Smooth muscle cell (in vitro differentiated cells): ENCODE results near the gene SPEF2. TPM values are rescaled to one million over a fixed set of nuclear protein-coding genes. Genes with fewer than 3 reads are reported as not detected.

ENCODE experiments used
- DNase-seq: peaks from one replicate; lab custom pipeline; 2025; ENCODE audit not compliant: unreplicated experiment; lab: John Stamatoyannopoulos, UW
- H2AFZ ChIP-seq: fragments of 200-600 bp; sonication (generic); 2 replicates; pipeline ENCODE4 v1.6.0; 2016; ENCODE audit warnings: antibody characterized with exemption, low read depth, mild to moderate bottlenecking
- H3F3A ChIP-seq: fragments of 200-600 bp; sonication (generic); 2 replicates; pipeline ENCODE4 v1.6.0; 2017; ENCODE audit warnings: antibody characterized with exemption, low read depth
- H3K27ac ChIP-seq: fragments of 200-600 bp; sonication (generic); 2 replicates; pipeline ENCODE4 v1.5.1; 2016; ENCODE audit warnings: low read depth, mild to moderate bottlenecking
- H3K27me3 ChIP-seq: fragments of 200-600 bp; sonication (generic); 2 replicates; pipeline ENCODE4 v1.6.1; 2016; ENCODE audit warnings: low read depth, mild to moderate bottlenecking
- H3K36me3 ChIP-seq: fragments of 200-600 bp; sonication (generic); 2 replicates; pipeline ENCODE4 v1.5.1; 2016; ENCODE audit warnings: low read depth
- H3K4me1 ChIP-seq: fragments of 200-600 bp; sonication (generic); 2 replicates; pipeline ENCODE4 v1.5.1; 2016; ENCODE audit warnings: low read depth
- H3K4me2 ChIP-seq: fragments of 200-600 bp; sonication (generic); 2 replicates; pipeline ENCODE4 v1.6.0; 2016; ENCODE audit warnings: mild to moderate bottlenecking
- H3K4me3 ChIP-seq: fragments of 200-600 bp; sonication (generic); 2 replicates; pipeline ENCODE4 v1.5.1; 2016; ENCODE audit warnings: mild to moderate bottlenecking
- H3K79me2 ChIP-seq: fragments of 200-600 bp; sonication (generic); 2 replicates; pipeline ENCODE4 v1.6.0; 2016; ENCODE audit warnings: low read depth, mild to moderate bottlenecking
- H3K9ac ChIP-seq: fragments of 200-600 bp; sonication (generic); 2 replicates; pipeline ENCODE4 v1.6.0; 2016; ENCODE audit warnings: low read depth
- H3K9me3 ChIP-seq: fragments of 200-600 bp; sonication (generic); replicated peaks from 2 replicates; pipeline ENCODE4 v1.5.1; 2016; ENCODE audit warnings: low read depth
- H4K20me1 ChIP-seq: fragments of 200-600 bp; sonication (generic); 2 replicates; pipeline ENCODE4 v1.6.0; 2016; ENCODE audit warnings: low read depth
- WGBS: methylation state at CpG from one replicate; pipeline ENCODE4 v1.1.7; 2016; ENCODE audit warnings: low lambda C conversion rate; 5-methylcytosine and 5-hydroxymethylcytosine counted together
- polyA plus RNA-seq: library from polyadenylated mRNA; unstranded; fragments of >200 nt; fragmentation: Nextera tagmentation; extraction: Ambion mirVana; gene quantifications from 2 replicates; pipeline ENCODE4 v1.2.1, GENCODE V29; 2016
- total RNA-seq: library from RNA; depleted of rRNA; stranded (reverse); fragments of >200 nt; gene quantifications from 2 replicates; pipeline ENCODE4 v1.2.3, GENCODE V29; 2014
- TF ChIP-seq, protein P1 (sequence below): fragments of 200-600 bp; sonication (generic); IDR thresholded peaks from 2 replicates; pipeline ENCODE4 v1.5.1; 2017; ENCODE audit warnings: borderline replicate concordance, mild to moderate bottlenecking, antibody characterized with exemption; ENCODE audit not compliant: insufficient read depth, poor library complexity, severe bottlenecking

SPEF2 gene
- total and polyA plus RNA-seq, 2 experiments from 2014 or later, result 3.1 to 4.8 TPM

DNA sequence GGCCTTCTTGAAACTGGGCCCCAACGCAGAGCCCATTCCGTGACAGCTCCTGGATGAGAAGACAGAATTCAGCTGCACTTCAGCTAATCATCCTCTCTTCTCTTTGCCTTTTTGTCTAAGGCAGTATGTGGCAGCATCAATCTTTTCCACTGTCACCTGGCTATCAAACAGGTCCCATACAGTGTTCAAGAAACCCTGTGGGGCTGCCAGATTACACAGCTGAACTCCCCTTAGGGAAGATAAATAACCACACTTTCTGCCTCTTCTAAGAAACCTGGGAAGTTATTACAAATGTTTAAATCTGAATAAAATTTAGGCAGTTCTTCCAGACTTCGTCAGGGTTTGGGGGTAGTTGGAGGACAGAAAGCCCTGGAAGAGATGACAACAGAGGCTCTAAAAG lies 61.0 kb downstream of the SPEF2 start:
- no peak overlapping the region for H2AFZ ChIP-seq
- H3K36me3 ChIP-seq, result no peaks in the 10 kb centered on the region
- no peaks in the 10 kb centered on the region for H3K9me3 ChIP-seq
- no peaks in the 10 kb centered on the region for H3K4me1 ChIP-seq
- DNase-seq, result no peak
- H3K4me2 ChIP-seq, result no peak overlapping the region
- H4K20me1 ChIP-seq, result no peaks in the 10 kb centered on the region
- H3F3A ChIP-seq, result no peaks in the 10 kb centered on the region
- 87% methylated on average over 3 of the region's 3 CpGs for WGBS
- H3K9ac ChIP-seq, result no peak overlapping the region
- H3K27ac ChIP-seq, result no peak overlapping the region
- no peaks in the 10 kb centered on the region for H3K27me3 ChIP-seq
- H3K4me3 ChIP-seq, result no peak overlapping the region
- no peaks in the 10 kb centered on the region for H3K79me2 ChIP-seq
- TF ChIP-seq, protein P1, sequence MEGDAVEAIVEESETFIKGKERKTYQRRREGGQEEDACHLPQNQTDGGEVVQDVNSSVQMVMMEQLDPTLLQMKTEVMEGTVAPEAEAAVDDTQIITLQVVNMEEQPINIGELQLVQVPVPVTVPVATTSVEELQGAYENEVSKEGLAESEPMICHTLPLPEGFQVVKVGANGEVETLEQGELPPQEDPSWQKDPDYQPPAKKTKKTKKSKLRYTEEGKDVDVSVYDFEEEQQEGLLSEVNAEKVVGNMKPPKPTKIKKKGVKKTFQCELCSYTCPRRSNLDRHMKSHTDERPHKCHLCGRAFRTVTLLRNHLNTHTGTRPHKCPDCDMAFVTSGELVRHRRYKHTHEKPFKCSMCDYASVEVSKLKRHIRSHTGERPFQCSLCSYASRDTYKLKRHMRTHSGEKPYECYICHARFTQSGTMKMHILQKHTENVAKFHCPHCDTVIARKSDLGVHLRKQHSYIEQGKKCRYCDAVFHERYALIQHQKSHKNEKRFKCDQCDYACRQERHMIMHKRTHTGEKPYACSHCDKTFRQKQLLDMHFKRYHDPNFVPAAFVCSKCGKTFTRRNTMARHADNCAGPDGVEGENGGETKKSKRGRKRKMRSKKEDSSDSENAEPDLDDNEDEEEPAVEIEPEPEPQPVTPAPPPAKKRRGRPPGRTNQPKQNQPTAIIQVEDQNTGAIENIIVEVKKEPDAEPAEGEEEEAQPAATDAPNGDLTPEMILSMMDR, result no peak

DNA sequence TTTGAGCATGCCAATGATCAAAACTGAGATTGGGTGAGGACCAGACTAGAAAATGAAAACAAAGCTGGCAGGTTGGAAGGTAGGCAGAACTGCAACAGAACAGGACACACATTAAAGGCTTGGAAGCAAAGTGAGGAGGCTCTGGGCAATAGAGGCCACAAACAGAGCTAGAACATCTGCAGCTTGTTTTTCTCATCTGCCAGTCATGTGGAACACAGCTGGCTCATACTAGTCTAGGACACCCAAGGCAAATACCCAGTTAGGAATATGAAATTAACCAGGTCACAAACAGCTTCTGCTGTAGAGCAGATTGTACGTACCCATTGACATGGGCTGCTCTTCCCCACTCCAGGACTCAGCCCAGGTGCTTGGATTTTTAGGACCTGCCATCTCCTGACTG lies 61.7 kb downstream of the SPEF2 start:
- H3K27ac ChIP-seq, result no peak overlapping the region
- H2AFZ ChIP-seq, result no peak overlapping the region
- TF ChIP-seq, protein P1, result no peak
- 90% methylated on average over 1 of the region's 1 CpG for WGBS
- no peaks in the 10 kb centered on the region for H3K4me1 ChIP-seq
- no peak overlapping the region for H3K4me3 ChIP-seq
- H4K20me1 ChIP-seq, result no peaks in the 10 kb centered on the region
- no peaks in the 10 kb centered on the region for H3K27me3 ChIP-seq
- no peak for DNase-seq
- no peak overlapping the region for H3K4me2 ChIP-seq
- H3K9me3 ChIP-seq, result no peaks in the 10 kb centered on the region
- H3K36me3 ChIP-seq, result no peaks in the 10 kb centered on the region
- H3K79me2 ChIP-seq, result no peaks in the 10 kb centered on the region
- no peaks in the 10 kb centered on the region for H3F3A ChIP-seq
- H3K9ac ChIP-seq, result no peak overlapping the region

DNA sequence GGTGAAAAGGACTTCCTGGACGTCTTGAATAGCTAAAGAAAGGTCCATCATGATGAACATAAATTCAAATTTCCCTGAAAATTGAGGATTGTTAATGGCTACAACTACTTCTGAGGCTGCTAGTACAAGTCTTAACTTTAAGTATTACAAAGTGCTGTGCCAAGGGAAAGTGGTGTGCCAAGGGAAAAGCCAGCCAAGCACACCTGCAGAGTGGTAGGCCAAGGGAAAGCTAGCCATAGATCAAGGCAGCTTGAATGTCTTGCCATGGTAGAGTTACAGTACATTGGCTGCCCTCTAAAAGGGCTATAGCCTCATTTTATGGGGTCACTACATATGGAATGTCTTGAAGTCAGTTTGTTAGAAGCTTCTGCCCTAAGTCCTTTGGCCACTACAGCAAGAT lies 64.2 kb downstream of the SPEF2 start:
- Histone ChIP-seq H3K27ac (no peak overlapping the region), H2AFZ (no peak overlapping the region), H3K4me3 (no peak overlapping the region), H3K4me2 (no peak overlapping the region), H3F3A (no peaks in the 10 kb centered on the region), H3K4me1 (no peaks in the 10 kb centered on the region), H3K79me2 (no peaks in the 10 kb centered on the region), H3K27me3 (no peaks in the 10 kb centered on the region), H4K20me1 (no peaks in the 10 kb centered on the region), H3K36me3 (no peaks in the 10 kb centered on the region), H3K9ac (no peak overlapping the region), H3K9me3 (no peaks in the 10 kb centered on the region)
- TF ChIP-seq, protein P1, result no peak
- WGBS, result 56% methylated on average over 1 of the region's 1 CpG
- no peak for DNase-seq

DNA sequence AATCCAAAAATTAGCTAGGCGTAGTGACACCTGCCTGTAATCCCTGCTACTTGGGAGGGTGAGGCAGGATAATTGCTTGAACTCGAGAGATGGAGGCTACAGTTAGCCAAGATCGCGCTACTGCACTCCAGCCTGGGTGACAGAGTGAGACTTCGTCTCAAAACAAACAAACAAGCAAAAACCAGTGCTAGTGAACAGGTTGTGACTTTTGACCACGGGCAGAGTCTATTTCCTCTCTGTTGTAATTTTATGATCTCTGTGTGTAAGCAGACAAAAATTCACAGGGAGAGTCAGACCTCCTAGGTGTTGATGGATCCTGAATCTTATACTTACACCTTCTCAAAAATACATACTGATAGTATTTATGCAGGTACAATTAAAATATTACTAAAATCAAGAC lies 65.8 kb downstream of the SPEF2 start:
- no peak for DNase-seq
- Histone ChIP-seq H3K27ac (no peak overlapping the region), H3K4me2 (no peak overlapping the region), H3K4me3 (no peak overlapping the region), H4K20me1 (no peaks in the 10 kb centered on the region), H3K79me2 (no peaks in the 10 kb centered on the region), H3K9ac (no peak overlapping the region), H3F3A (no peaks in the 10 kb centered on the region), H3K36me3 (no peaks in the 10 kb centered on the region), H3K4me1 (no peaks in the 10 kb centered on the region), H2AFZ (no peak overlapping the region), H3K27me3 (no peaks in the 10 kb centered on the region), H3K9me3 (no peaks in the 10 kb centered on the region)
- 95% methylated on average over 6 of the region's 6 CpGs for WGBS
- TF ChIP-seq, protein P1, result no peak
